AG09319 (cell line): Measurements from ENCODE around the gene RADIL.

Source experiments
- DNase-seq: peaks from one replicate; pipeline ENCODE4 v3.0.0-alpha.2; 2010; ENCODE audit warnings: low read depth; ENCODE audit errors: extremely low read depth
- TF ChIP-seq, protein P1 (sequence below): IDR thresholded peaks from 2 replicates; pipeline ENCODE4 v1.5.1; 2011; ENCODE audit warnings: low read depth, mild to moderate bottlenecking, inconsistent platforms, low read length, moderate library complexity

Gene RADIL

DNA sequence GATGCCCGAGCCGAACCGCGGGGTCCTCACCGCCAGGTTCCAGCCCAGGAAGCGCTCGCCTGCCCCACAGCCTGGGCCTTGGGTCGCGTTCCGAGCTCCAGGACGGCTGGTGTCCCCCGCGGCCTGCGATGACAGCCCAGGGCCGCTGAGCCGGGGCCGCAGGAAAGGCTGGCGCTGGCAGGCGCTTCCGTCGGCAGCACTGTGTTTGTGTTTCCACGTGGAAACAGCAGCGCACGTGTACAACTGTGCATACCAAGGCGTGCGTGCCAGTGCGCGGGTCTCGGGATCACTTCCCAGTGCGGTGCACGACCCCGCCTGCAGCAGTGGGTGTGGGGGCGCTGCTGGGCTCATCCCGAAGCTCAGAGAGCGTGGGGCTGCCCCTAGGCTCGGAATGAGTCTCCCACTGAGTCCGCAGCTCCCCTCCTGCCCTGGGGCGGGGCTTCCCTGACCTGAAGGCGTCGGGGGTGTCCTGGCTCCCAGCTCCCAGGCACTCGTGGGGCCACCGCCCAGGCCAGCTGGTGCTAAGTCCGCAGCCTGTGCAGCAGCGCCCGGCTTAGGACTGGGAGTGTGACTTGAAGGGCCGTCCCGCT is 90.9 kb downstream of the RADIL start:
- TF ChIP-seq, protein P1, sequence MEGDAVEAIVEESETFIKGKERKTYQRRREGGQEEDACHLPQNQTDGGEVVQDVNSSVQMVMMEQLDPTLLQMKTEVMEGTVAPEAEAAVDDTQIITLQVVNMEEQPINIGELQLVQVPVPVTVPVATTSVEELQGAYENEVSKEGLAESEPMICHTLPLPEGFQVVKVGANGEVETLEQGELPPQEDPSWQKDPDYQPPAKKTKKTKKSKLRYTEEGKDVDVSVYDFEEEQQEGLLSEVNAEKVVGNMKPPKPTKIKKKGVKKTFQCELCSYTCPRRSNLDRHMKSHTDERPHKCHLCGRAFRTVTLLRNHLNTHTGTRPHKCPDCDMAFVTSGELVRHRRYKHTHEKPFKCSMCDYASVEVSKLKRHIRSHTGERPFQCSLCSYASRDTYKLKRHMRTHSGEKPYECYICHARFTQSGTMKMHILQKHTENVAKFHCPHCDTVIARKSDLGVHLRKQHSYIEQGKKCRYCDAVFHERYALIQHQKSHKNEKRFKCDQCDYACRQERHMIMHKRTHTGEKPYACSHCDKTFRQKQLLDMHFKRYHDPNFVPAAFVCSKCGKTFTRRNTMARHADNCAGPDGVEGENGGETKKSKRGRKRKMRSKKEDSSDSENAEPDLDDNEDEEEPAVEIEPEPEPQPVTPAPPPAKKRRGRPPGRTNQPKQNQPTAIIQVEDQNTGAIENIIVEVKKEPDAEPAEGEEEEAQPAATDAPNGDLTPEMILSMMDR = no peak
- no peak for DNase-seq

DNA sequence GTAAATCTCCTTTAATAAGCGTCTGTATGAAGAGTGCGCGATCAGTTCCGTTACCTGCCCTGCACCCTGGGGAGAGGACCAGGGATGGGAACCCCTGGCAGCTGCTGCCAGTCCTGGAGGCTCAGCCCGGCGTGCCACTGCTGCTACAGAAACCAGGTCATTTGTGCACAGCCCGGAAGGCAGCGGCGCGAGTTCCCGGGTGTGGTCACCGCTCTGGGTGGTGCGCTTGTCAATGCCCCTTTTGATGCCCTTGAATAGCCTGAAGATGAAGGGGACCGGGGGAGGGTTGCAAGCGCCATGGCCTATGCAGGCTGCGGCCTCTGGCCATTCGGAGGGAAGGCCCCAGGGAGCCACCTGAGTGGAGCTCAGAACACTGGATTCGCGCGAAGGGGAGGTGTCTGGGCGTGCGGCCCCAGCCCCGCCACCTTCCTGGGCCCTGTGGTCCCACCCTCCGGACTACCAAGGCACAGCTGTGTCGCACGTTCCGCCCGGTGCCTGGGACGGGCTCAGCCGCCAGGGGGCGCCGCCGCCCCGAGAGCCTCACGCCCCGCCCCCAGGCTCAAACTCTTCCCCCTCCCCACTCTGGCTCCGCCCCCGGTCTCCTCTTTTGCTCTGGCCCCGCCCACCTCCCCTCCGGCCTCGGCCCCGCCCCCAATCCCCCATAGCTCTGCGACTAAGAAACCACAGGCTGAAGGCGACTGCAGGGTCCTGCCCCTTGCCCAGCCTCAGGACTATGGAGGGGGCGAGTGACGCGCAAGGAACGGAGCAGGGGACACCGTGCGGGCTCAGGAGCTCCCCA is 91.6 kb downstream of the RADIL start:
- TF ChIP-seq, protein P1 = peak; percentile 64
- DNase-seq = peak; percentile 8

DNA sequence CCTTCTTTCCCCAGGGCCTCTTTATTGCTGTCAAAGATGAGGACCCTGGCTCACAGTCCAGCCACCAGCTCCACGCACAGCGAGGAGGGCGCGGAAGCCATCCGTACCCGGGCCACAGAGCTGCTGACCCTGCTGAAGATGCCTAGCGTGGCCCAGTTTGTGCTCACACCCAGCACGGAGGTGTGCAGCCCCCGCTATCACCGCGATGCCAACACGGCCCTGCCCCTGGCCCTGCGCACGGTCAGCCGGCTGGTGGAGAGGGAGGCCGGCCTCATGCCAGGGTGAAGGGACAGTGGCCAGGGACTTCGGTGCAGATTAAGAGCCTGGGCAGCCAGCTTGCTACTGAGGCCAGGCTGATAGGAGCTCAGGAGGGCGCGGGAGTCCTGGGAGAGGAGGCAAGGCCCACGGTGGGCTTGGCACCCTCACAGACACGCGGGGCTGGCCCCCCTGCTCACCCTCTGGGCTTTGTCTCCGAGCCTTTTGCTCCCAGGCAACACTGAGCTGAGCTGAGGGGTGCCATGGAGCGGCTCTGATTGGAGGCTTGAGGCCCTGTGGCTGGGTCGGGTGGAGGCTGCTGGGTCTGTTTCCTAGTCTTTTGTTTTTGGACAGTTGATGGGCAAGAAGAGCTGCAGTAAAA is 92.3 kb downstream of the RADIL start:
- TF ChIP-seq, protein P1 = no peak
- no peak for DNase-seq

DNA sequence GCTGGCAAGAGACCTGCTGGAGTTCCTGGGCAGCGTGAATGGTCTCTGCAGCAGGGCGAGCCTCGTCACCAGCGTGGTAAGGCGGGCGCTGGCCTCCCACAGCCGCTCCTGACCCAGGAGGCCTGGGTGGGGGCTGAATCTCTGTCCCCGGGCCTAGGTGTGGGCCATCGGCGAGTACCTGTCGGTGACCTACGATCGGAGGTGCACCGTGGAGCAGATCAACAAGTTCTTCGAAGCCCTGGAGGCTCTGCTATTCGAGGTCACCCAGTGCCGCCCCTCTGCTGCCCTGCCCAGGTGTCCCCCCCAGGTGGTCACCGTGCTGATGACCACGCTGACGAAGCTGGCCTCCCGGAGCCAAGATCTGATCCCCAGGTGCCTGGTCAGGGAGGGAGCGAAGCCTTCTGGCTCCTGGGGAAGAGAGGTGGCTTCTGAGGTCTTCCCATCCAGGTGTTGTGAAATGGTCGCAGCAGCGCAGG is 93.0 kb downstream of the RADIL start:
- TF ChIP-seq, protein P1 = no peak
- no peak for DNase-seq

DNA sequence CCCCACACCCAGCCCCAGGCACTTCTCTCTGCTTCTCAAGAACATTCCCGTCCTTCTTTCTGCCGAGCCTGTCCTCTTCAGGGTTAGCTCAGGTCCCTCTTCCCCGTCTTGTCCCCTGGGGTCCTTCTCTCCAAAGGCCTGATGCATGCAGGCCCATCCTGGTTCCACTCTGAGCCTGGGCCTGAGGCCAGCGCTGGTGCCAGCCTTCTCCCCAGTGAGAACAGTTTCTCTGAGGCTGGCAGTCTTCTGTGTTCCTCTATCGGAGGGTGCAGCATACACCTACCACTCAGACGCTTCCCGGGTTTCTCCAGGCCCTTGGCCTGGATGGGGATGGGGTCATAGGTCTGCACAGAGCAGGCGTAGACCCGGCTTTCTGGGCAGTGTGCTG is 93.4 kb downstream of the RADIL start:
- no peak for DNase-seq
- TF ChIP-seq, protein P1 = no peak

DNA sequence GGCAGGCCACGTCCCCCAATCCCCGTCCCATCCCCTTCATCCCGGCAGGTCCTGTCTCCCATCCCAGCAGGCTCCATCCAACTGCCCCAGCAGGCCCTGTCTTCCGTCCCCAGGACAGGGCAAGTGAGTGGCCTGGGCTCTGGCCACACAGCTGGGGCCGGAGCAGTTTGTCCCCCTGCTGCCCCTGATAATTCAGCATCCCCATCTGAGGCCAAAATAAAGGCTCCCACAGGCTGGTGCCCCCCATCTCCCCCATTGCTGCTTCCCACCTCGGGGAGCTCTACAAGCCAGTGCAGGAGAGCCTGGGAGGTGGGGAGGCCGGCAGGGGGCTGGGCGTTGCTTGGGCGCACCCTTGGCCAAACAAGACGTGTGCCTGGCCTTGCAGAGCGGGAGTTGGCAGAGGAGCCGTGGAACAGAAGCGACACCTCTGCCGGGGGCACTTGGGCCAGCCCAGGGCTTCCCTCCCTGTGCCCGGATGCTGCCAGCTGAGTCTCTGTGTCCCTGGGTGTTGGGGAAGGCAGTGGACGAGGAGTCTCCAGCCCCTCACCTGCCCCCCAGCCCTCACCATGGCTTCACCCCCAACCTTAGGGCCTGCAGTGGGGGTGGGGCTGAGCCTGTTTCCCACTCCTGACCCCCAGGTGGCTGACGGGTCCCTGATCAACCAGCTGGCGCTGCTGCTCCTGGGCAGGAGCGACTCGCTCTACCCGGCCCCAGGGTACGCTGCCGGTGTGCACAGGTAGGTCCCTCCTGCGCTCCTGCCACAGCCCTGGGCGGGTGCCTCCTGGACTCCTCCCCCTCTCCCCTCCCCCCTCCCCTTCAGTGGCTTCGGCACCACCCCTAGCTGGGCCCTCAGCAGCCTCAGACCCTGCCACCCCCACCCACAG is 94.1 kb downstream of the RADIL start:
- no peak for DNase-seq
- TF ChIP-seq, protein P1 = no peak
